Glomerular endothelial cell (primary cell): Measurements from ENCODE around the gene RALB. TPM values are rescaled to one million over a fixed set of nuclear protein-coding genes. Genes with fewer than 3 reads are reported as not detected.

Source experiments
- DNase-seq: peaks from one replicate; pipeline ENCODE4 v3.0.0-alpha.2; 2011; ENCODE audit warnings: low read depth, low spot score; ENCODE audit errors: extremely low read depth
- total RNA-seq: library from RNA; depleted of rRNA; stranded (reverse); fragments of >200 nt; gene quantifications from 2 replicates; pipeline ENCODE4 v1.2.3, GENCODE V29; 2015

RALB gene
- total RNA-seq, 1 donor from 2014 or later, result 132 TPM

DNA sequence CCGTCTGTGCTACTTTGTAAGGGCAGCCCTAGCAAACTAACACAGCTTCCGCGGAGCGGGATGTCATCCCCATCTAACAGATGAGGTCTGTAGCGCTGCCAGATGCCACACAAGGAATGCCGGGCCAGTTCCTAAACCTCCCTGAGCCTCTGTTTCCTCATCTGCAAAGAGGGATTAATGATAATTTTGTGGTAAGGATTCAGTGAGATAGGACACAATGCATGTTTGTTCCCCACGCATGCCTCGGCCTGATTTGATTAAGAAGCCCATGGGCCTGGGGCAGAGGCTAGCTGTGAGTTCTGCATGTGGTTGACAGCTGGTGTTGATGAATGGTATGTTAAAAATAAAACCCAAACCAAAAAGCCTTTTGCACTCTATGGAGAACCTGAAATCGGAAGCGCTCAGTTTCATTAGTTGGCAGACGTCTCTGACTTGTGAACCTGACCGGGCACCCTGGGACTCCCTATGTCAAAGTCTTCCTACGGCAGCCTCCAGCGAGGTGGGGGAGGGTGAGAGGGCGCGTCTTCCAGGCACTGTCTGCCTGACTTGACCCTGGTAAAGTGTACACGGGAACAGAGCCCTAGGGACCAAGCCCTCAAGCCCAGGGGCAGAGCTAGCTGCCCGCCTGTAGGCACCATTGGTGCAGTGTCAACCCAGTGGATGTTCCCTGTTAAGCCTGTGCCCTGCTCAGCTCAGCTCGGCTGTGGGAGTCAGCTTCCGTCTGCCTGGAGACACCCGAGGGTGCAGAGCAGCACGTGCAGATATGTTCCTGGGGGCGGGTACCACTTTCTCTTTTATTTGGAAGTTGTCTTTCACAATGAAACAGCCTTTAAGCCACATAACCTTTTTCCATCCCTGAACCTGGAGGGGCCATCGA lies 78.5 kb downstream of the RALB start:
- DNase-seq, result no peak

DNA sequence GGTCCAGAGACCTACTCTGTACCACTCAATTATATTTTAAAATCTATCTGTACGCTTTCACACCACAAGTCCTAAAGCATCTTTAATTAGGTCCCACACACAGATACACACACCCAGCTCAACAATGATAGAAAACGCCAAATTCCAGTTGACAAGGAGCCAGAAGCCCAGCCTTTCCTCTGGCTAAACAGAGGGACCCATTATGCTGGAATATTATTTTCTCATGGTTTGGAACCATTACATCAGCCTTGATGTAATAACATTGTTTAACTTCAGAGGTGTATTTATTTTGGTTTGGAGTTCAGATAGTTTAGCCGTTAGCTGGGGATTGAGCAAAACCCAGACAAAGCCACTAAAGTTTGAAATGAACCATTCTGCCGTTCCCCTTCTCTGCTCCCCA lies 79.3 kb downstream of the RALB start:
- no peak for DNase-seq

DNA sequence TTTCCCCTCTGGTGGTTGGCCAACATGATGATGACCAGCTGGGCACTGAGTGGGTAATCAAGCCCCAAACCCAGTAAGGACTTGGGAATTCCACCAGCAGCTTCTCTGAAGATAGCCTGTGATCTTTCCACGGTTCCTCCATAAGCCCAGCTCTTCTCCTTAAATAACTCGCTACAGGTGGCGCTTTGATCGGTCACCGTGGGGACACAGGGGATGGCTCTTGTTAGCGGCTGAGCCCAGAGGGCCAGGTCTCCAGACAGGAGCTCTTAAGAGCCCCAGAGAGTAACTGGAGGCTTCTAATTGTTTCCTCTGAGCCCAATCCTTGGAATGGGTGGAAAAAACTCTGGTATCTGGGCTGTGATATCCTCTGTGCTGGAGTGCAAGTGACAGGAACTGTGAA lies 79.7 kb downstream of the RALB start:
- no peak for DNase-seq

DNA sequence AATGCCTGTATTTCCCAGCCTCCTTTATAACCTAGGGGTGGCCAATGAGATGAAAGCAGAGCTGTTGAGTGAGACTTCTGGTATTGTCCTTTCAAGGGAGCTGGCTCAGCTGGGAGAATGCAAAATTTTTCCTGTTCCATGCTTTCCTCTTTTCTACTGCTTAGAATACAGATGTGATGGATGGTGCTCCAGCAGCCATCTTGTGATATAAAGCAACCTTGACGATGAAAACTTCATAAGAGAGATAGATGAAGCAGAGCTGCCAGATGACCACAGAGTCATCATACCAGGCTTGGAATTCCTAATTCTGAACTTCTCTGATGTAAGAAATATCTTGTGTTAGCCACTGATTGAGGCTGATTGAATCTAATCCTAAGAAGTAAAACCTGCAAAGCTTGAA lies 81.4 kb downstream of the RALB start:
- DNase-seq, result no peak

DNA sequence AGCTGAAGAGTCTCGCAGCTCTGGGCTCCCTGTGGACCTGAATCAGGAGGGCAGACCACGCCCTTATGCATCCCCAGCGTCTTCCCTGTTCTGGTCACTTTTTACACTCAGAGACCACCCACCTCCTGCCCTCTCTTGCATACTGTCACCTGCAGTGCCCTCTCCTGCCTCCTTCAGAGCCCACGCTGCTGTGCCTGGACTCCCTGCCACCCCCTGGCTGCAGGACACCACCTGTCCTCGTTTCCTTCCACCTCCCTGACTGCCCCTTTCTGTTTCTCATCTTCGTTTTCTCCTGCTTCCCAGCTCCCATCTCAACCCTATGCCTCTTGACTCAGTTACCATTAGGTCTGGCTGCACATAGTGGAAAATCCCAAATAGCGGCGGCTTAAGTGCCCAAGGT lies 84.1 kb downstream of the RALB start:
- no peak for DNase-seq

DNA sequence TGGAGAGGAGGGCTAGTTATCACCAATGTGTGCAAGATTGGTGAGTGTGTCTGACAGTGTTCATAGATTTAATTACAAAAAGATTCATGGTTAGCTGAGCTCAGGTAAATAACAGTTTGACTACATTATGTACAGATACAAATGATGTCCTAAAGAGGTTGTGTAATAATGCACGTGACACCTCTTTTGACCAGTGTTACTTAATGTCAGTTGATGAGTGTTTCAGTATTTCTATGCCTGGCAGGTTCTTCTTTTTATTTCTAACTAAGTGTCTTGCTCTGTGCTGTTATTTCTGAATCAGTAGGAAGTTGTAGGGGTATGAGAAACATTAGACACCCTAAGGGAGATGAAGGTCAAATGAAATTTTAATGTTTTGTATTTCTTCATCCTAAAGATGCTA lies 85.4 kb downstream of the RALB start:
- DNase-seq, result no peak

DNA sequence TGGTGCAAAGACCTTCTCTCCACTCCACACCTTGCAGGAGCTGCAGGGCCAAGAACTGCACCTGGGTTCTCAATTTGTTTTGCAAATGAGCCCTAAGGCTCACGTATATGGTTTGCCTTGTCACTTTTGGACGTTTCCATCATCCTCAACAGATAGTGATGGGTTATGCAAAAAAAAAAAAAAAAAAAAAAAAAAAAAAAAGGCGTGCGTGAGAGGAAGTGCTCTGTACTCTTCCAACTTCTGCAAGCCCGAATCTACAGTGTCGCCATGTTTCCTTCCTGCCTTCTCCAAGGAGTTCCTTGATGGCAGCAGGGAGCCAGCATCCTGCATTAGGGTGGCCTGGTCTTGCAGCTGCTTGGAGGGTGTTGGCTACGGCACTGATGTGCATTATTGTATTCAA lies 89.3 kb downstream of the RALB start:
- DNase-seq, result no peak

DNA sequence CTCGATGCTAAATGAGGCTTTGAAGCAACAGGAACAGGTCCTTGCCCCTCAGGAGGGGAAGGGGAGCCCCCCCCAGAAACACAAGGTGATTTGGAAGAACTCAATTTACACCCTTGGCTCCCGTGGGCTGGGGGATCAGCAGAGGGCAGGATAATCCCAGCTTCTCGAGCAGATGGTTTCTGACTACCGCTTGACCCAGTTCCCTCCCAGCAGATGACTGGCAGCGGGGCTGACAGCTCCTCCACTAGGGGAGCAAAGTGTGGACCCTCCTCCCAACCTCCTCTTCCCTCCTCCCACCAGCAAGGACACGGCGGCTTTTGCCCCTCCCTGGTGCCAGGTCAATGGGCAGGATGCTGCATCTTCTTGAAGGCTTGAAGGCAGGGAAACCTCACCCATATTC lies 89.8 kb downstream of the RALB start:
- DNase-seq, result no peak

DNA sequence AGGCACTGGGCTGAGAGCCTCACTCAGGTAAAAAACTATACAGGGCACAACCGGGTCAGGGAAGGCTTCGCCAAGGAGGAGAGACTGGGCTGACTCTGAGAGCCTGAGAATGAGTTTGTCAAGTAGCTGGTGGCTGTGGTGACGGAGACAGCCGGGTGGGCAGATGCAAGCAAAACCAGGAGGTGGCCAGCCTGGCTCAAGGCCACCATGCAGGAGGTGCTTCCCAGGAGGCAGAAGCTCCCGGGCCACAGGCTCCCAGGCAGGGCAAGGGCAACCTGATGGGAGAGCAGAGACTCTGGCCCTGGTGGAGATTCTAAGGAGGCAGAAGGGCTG lies 90.4 kb downstream of the RALB start:
- no peak for DNase-seq

DNA sequence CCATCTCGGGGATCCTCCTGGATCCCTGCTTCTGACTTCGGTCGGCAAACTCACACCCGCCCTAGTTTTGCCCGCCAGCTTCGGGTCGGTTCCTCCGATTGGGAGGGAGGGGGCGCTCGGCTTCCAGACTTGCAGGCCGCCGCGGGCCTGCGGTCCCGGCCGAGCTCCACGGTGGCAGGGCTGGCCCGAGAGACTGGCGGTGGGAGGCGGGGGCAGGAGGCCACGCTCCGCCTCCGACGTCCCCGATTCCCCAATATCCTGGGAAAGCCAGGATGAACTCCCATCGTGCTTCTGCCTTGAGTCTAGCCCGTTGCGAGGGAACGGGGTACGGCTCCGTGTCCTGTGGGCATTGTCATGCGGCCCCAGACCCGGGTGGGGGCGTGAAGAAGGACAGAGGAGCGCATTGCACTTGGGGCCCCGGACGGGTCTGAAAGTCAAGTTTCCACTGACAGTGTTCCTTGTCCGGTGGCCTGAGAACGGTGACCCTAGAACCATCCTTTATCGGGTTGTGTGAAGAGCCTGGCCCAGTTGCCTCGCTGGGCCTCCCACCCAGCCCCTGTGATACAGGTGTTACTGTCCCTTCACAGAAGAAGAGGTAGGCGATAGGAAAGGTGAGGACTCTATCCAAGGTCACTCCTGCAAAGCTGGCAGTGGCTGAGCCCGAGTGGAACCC lies 90.9 kb downstream of the RALB start:
- peak; percentile 20 for DNase-seq

Other genes starting within 250 kb of the RALB start
- gene EPB41L5, start 239.8 kb upstream of the RALB start, total RNA-seq, result 12.2 and 17.3 TPM in 2 replicates
- gene TMEM185B, start 29.5 kb upstream of the RALB start, total RNA-seq, result 39.1 and 40.3 TPM in 2 replicates
- 2.4 and 13.9 TPM in 2 replicates for gene INHBB, start 93.3 kb downstream of the RALB start, total RNA-seq